Putamen (tissue), 1 donor: ENCODE data around the gene SLC11A1.
A peak's percentile ranks its signal among the peaks of the same experiment; 100 is the strongest.

Experiments used
- DNase-seq: peaks from one replicate; pipeline ENCODE4 v3.0.0-alpha.2; 2016; ENCODE audit warnings: low spot score

Gene SLC11A1

GRCh38 chr2:218367415-218368149 lies 14.5 kb upstream of the SLC11A1 start:
- peak; percentile 53 for DNase-seq

- no peak for DNase-seq
These were observed 13.9 kb upstream of the SLC11A1 start for GRCh38 chr2:218368150-218368528.

GRCh38 chr2:218368621-218369153 lies 13.4 kb upstream of the SLC11A1 start:
- DNase-seq = no peak

- no peak for DNase-seq
These were observed 12.7 kb upstream of the SLC11A1 start for GRCh38 chr2:218369330-218369729.

- no peak for DNase-seq
These were observed 11.5 kb upstream of the SLC11A1 start for GRCh38 chr2:218370410-218371063.

- no peak for DNase-seq
These were observed 10.1 kb upstream of the SLC11A1 start for GRCh38 chr2:218371983-218372350.

- no peak for DNase-seq
These were observed 7.3 kb upstream of the SLC11A1 start for GRCh38 chr2:218374795-218375194.

- DNase-seq = no peak
These were observed 6.9 kb upstream of the SLC11A1 start for GRCh38 chr2:218375212-218375611.

GRCh38 chr2:218378053-218378452 lies 4.0 kb upstream of the SLC11A1 start:
- no peak for DNase-seq

GRCh38 chr2:218382785-218383184 lies 712 bp downstream of the SLC11A1 start:
- no peak for DNase-seq

- no peak for DNase-seq
These were observed 1.9 kb downstream of the SLC11A1 start for GRCh38 chr2:218383892-218384519.

- DNase-seq = no peak
These were observed 2.9 kb downstream of the SLC11A1 start for GRCh38 chr2:218384975-218385374.

GRCh38 chr2:218386505-218387368 lies 4.7 kb downstream of the SLC11A1 start:
- DNase-seq = no peak

- no peak for DNase-seq
These were observed 5.5 kb downstream of the SLC11A1 start for GRCh38 chr2:218387369-218388194.

GRCh38 chr2:218389333-218390150 lies 7.5 kb downstream of the SLC11A1 start:
- no peak for DNase-seq

- DNase-seq = no peak
These were observed 9.1 kb downstream of the SLC11A1 start for GRCh38 chr2:218391202-218391601.

GRCh38 chr2:218392459-218392858 lies 10.4 kb downstream of the SLC11A1 start:
- no peak for DNase-seq

- DNase-seq = no peak
These were observed 10.9 kb downstream of the SLC11A1 start for GRCh38 chr2:218392891-218393462.

GRCh38 chr2:218393750-218394290 lies 11.7 kb downstream of the SLC11A1 start:
- no peak for DNase-seq
